Prostate gland (tissue), 2 donors: Measurements from ENCODE around the gene NSUN6.

Experiments
- CTCF ChIP-seq, 4 experiments: fragments of 200-600 bp in 2 of 4; fragments of 450-650 bp in 2 of 4; sonication (generic) in 2 of 4; IDR thresholded peaks; 1 replicate in 3 of 4; 2 replicates in 1 of 4; pipeline ENCODE4 v1.5.1; 2016 to 2019; ENCODE audit warnings: antibody characterized with exemption in 4 of 4, mild to moderate bottlenecking in 2 of 4, moderate library complexity in 2 of 4
- POLR2A ChIP-seq: fragments of 450-650 bp; IDR thresholded peaks from one replicate; pipeline ENCODE4 v1.6.1; 2016; ENCODE audit warnings: antibody characterized with exemption, mild to moderate bottlenecking
- POLR2AphosphoS5 ChIP-seq: sonication (generic); formaldehyde crosslinking; IDR thresholded peaks from one replicate; pipeline ENCODE4 v1.6.1; 2017; ENCODE audit warnings: antibody characterized with exemption

DNA sequence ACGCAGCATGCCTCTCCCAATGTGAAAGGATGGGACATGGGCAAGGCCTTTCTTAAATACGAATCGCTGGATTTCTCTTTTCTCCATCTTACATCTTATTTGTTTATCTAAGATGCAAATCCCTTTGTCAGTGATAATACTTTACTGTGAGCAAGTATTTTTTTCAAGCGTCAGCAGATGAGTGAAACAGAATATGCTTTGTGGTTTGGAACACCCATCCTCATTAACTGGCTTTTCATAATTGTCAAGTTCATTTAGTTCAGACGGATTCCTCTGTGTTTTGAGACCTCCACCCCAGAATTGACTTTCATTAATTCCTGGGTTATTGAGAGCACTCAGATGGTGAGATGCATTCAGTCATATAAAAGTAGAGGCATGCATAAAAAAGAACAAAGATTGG is 149.8 kb downstream of the NSUN6 start:
- TF ChIP-seq CTCF (IDR thresholded peaks at IDR 0.05): no peak
- TF ChIP-seq POLR2A: no peak
- no peak for TF ChIP-seq POLR2AphosphoS5
